Epidermal melanocyte (primary cell): Measurements from ENCODE around the gene TMEM181.

Source experiments
- DNase-seq: peaks from one replicate; pipeline ENCODE4 v3.0.0; 2011; ENCODE audit warnings: low spot score; ENCODE audit not compliant: insufficient read length

Gene TMEM181

DNA sequence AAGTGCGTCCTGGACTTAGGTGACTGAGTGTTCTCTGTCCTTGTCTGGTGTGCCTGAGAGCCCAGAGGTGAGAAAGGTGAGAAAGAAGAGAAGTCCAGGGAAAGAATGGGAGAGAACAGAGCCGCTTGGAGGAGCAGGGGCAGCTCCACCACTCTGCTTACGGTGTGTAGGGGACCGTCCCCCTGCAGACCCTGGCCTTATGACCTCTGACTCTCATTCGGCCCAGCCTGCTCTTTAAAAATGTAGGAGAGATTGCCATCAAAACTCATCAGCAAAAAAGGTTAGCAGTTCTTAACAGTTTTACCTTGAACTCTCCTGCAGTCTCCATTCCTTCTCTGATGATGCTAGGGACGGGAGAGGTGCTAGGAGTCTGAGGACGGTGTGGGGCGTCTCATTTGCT, 2.0 kb downstream of the TMEM181 start:
- DNase-seq: no peak

DNA sequence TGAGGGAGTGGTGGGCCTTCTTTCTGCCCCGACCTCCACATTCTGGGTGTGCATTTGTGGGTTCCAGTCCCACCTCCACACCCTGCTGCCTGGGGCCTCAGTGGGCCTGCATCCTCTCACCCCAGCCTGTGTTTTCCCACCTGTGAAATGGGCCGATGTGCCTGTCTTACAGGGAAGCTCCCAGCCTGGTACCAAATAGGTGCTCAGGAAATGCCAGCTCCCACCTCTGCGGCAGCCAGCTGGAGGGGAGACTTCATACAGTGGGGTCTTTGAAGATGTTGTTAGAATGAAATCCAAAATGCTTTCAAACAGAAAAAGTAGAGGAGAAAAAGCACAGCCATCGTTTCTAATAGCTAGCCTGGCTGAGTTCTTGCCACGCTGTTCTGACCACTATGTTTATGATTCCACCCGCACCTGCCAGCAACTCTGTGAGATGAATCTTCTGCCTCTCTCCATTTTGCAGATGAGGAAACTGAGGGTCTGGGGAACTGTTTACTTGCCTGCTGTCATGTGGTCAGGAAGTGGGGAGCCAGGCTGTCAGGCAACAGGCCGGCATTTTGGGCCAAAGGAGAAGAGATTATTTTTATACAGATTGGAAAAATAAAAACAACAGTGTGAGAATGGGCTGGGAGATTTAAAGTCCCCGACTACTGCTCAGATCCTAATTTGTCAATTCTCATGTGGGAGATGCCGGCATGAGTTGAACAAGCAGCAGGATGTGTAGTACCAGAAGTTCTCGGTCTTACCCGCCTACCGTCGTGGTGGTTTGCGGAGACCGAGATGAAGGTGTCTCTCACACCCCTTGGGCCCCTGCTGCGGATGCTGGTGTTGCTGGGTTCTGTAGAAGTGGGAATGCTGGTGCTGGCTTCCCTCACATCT, 4.6 kb downstream of the TMEM181 start:
- DNase-seq: no peak

DNA sequence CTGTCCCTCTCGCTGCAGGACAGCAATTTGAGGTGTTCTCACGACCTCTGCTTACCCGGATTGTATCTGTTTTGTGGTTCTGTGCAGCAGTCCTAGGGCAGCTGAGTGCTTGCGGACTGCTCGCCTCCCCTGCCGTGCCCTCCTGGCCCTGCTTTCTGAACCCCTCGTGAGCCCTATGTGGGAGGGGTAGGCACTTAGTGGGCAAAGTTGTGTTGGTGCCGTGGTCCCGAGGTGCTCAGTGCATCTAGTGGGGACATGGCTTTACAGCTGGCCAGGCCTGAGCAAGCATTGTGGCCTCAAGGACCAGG, 5.2 kb downstream of the TMEM181 start:
- DNase-seq: no peak

DNA sequence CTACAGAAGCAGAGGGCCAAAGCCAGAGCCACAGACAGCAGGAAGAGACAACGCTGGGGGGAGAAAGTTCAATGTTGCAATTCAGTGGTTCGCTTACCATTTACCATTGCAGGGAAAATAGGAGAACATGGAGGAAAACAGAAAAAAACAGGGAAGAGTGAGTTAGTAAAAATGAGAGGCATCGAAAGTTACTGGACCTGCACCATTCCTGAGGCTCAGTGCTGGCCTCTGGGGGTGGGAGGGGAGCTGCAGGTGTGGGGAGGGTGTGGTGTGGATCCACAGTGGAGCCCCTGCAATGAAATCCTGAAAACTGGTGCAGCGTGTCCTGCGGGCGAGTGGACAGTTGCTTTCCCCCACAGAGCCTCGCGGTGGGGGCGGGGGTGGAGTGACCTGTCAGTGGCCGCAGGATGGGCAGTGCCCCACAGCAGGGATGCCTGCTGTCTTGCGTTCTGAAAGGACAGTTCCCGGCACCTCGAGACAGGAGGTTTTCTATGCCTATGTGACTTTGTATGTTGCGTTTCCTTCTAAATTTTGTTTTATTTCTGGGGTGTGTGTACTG, 5.7 kb downstream of the TMEM181 start:
- DNase-seq: no peak

DNA sequence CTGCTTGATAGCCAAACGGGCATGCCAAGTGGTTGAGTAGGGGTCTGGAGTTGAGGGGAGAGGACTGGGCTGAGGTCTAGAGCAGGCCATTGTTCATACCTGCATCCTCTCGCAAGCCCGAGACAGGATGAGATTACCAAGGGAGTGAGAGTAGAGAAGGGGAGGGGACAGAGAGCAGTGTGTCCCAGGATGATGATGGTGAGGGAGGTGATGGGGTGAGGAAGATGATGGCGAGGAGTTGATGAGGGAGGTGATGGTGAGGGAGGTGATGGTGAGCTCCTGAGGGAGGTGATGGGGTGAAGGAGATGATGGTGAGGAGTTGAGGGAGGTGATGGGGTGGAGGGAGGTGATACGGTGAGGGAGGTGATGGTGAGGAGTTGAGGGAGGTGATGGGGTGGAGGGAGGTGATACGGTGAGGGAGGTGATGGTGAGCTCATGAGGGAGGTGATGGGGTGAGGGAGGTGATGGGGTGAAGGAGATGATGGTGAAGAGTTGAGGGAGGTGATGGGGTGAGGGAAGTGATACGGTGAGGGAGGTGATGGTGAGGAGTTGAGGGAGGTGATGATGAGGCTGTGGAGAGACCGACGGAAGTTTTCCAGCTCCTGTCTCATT, 6.4 kb downstream of the TMEM181 start:
- no peak for DNase-seq

DNA sequence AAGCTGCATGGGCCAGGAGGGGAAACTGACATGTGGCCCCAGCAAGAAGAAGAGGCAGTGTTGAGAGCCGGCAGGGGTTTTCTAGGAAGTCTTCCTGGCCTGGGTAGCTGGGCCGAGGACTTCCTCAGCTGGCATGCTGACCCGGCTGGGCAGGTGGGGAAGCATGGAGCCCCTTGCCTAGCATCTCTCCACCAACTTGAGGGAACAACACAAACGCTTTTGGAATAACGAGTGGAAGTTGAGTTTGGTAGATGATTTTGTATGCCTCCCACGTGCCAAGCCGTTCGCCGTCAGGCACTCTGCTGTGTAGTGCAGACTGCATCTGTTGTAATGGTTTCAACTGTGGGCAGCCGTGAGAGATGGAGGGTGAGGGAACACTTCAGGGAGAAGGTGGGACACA, 7.3 kb downstream of the TMEM181 start:
- no peak for DNase-seq

DNA sequence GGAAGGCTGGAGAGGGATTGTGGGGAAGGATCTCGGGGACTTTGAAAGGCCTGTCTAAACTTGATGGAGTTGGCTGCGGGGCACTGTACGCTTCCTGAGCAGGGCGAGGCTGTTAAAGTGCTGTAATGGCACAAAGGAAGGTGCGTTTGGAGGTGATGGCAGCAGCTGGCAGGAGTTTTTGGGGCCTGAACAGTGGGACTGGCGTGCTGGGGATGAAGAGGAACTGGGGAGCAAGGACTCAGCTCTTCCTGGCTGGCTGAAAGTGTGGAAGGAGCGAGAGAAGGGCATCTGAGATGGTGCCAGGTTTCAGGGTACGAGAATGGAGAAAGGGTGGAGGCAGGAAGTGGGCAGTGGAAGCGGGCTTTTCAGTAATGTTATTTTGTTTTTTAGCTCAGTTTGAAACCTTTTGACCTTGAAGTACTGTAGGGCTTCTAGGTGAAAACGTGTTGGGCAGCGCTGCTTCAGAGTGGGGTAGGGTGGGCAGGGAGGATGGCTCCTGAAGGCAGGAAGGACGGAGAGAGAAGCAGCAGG, 8.0 kb downstream of the TMEM181 start:
- DNase-seq: no peak

DNA sequence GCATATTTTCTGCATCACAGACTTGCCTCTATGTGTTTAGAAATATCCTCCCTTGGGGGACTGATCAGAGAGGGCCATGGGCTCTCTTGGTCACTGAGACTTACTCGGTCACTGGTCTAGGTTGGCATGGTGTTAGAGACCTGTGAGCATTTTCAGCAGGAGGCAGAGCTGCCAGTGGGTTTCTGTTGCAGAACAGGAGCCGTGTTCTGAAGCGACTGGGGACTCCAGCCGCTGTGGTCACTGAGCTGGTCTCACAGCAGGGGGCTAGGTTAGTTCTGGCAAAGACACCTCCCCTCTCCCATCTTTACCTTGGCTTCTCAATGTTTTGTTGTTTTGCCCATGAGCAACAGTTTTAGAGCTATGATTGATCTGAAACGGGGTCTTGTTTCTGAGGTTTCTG, 8.7 kb downstream of the TMEM181 start:
- DNase-seq: no peak

DNA sequence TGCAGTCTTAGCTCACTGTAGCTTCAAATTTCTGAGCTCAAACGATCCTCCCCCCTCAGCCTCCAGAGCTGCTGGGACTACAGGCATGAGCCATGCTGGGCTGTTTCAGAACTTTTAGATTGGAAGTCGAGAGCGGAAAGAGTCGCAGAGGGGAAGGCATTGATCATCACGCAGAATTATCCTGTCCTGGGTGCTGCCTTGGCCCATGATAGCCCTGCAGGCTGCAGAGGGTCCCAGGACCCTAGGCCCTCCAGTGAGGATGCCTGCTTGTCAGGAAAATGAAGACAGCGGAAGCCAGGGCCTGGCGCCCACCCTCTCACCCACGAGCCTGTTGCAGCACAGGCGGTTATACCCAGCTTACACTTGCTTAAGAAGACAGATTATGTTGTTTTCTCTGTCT, 9.1 kb downstream of the TMEM181 start:
- DNase-seq: no peak

DNA sequence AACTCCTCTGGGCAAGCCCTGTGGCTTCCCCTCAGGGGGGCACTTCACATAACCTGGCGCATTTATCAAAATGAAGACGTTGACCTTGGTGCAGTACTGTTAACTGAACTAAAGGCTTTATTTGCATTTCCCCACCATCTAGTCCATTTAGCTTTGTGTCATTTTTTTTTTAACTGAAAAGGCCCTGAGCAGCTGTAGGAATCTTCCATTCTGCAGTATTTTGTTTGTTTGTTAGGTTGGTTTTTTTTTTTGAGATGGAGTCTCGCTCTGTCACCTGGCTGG, 10.7 kb downstream of the TMEM181 start:
- DNase-seq: no peak

DNA sequence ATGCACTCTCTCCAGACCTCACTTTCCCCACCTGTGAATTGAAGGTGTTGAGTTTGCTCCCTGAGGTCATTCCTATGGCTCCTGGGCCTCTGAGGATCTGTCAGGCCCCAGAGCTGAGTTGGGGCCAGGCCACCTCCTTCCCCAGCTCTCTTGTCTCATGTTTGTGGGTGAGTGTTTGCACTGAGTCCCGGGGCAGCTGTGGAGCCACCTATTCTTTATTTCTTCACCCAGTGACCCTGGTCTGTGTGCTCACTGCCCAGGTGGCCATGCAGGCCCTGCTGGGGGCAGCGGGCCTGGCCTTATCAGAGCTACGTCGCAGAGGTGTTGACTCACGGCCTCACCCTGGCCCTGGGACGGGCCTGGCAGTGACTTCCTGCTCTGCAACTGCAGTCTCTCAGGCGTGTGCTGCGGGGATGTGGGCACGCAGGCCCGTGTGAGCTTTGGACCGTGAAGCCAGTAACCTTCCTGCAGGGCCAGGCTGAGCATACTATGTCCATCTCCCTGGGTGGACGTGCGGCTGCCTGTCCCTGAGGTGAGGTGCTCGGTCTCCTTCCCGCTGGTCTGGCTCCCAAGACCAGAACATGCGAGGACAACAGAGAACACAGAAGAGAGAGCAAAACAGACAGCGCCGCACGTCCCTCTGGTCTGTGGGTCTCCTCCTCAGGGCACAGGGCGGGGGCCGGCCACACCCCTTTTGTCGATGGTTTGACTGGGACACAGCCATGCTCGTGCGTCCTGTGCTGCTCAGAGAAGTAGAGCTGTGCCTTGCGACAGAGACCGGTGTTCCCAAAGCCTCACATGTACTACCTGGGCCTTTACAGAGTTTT, 12.1 kb downstream of the TMEM181 start:
- DNase-seq: no peak

DNA sequence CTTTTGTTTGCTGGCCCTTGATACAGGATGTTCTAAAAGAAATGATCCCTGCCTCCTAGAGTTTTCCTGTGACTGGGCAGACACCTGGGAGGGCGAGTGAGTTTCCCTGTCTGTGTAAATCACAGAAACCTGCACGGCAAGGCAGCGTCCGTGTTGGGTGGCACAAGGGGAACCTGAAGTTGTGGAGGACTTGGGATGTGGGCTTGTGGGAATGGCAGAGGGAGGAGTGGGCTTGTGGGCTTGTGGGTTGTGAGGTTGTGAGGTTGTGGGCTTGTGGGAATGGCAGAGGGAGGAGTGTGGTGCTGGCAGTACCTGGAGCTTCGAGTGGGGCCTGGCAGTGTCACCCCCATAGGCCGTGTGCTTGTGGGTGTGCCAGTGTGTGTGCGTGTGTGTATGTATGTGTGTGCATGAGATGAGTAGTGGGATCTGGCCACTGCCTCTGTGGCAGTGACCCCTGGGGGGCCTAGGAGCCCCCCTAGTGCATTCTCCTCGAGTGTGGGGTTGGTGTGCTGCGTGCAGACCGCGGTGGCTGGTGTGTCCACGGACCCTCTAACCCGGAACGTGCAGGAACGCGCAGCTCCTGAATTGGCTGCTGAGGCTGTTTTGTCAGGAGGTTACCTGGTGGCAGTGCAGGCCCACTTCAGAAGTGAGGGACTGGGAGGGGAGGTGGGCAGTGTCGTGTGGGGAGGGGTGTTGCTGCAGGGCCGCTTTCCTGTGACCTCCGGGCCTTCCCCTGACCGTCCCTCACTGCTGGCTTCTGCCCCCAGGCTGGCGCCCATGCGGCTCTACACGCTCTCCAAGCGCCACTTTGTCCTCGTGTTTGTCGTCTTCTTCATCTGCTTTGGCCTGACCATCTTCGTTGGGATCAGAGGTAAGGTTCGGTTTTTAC, 13.0 kb downstream of the TMEM181 start:
- DNase-seq: no peak

DNA sequence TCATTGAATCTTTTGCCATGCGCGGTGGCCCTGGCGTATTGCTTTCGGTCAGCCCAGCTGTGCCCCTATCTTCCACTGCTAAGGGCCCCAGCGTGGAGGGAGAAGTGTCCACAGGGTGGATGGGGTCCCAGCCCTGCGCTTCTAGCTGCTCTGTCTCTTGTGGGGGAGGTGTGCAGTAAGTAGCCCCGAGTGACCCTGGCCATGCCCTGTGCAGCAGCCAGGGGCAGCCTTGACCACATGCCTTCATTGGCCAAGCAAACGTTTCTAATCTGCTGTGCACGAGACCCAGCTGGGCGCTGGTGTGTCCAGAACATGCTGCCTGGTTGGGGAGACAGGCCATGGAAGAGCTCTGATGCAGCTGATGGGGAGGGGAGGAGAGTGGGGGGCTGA, 13.6 kb downstream of the TMEM181 start:
- DNase-seq: no peak

DNA sequence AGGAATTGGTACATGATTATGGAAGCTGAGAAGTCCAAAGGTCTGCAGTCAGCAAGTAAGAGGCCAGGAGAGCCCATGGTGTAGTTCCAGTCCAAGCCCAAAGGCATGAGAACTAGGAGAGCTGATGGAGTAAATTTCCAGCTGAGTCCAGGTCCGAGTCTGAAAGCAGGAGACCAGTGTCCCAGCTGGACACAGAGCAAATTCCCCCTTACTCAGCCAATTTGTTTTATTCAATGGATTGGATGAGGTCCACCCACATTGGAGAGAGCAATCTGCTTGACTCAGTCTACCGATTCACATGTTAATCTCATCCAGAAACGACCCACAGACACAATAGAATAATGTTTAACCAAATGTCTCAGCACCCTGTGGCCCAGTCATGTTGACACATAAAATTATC, 14.9 kb downstream of the TMEM181 start:
- no peak for DNase-seq

DNA sequence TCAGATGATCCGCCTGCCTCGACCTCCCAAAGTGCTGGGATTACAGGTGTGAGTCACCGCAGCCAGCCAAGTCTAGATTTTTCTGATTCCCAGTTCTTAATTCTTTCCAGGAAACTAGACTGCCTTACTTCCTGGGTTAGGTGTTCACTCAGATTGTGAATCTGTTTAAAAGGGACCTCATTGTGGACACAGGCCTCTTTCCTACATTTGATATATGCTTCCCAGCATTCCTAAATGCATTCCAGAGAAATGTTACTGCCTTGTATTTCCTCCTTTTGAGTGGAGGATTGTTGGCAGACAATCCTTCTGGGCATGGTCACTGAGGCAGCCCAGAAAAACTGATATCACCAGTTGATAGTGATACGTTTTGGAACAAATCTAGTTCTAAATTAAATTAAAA, 15.7 kb downstream of the TMEM181 start:
- no peak for DNase-seq

DNA sequence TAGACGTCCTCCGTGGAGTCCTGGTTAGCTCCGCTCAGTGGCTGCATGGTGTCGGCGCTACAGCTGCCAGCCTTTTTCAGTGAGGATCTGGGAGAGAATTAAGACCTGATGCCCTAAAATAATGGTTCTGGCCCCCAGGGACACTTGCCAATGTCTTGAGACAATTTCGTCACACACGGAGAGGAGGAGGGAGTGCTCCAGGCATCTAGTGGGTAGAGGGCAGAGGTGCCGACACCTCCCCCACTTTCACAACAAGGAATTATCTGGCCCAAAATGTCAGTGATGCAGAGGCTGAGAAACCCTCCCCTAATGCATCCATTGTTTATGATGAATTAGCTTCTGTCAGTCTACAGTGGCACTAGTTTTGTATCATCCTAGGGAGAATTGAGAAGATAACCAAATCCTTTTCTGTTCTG, 24.4 kb downstream of the TMEM181 start:
- DNase-seq: no peak

DNA sequence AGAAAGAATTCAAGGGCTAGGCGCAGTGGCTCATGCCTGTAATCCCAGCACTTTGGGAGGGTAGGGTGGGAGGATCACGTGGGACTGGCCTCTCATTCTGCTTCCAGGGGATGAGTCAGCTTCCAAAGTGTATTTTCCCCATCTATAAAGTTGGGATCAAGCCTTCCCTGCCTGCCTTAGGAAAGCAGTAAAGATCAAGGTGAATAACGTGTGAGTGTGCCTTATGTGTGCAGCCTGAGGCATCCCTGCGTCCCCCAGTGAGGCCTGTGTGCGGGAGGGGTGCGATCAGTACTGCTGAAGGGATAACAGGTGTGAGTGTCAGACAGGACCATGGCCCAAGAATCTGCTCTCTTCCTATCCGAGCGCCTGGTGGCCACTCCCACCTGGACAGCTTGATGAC, 26.8 kb downstream of the TMEM181 start:
- no peak for DNase-seq

DNA sequence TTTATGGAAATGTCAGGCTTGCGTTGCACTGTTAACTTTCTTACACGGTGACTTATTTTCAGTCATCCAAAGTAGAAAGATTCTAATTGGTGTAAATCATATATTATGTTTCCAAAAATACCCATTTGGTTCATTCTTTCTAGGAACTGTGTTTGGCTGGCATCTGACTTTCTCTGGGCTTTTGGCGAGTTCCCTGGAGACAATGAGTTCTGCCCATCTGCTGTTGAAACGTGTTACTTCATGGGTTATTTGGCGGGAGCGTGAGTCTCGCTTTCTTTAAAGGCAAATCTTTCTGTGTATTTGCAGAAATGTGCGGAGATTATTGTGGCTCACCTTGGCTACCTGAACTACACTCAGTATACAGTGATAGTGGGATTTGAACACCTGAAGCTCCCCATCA, 29.5 kb downstream of the TMEM181 start:
- DNase-seq: no peak

DNA sequence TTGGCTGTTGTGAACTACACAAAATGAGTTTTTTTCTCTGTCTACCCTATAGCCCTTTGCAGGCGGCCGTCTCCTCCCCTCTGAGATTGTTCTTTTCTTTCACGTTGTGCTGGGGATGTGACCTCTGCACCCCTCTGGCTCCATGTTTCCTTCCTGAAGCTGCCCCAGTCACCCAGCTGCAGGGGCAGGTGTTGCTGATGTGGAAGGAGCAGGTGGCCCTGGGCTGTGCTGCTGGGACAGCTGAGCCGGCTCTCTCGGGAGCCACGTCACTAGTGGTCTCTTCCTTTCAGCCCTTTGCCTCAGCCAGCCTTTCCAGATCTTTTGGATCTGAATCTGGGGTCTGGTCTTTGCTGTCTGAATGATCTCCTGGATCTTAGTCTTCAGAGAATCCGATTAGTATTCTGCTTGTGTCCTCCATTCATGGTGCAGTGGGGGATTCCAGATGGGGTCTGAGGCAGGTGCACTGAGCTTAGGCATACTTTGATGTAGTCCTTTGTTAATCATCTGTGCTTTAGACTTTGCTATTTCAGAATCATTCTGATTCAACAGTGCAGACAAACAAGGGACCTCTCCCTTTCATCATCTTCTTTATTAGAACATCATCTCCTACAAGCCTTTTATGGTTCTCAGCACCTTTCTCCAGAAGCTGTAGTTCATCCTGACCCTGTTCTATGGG, 31.4 kb downstream of the TMEM181 start:
- DNase-seq: no peak

DNA sequence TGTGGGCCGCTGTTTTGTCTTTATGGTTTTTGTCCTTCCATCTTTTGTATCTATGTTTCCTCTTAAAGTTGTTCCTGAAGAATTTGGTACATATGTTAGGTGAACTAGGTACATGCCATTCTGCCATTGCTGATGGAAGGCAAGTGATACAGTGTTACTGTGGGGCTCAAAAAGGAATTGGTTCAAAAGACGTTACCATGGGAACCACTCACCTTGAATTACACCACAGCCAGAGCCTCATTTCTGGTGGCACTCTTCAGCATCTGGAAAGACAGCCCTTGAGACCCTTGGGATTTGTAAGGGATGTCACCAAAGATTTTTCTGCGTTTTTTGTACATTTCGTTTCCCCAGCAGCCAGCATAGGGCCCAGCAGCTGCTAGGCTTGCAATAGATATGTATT, 31.9 kb downstream of the TMEM181 start:
- no peak for DNase-seq

DNA sequence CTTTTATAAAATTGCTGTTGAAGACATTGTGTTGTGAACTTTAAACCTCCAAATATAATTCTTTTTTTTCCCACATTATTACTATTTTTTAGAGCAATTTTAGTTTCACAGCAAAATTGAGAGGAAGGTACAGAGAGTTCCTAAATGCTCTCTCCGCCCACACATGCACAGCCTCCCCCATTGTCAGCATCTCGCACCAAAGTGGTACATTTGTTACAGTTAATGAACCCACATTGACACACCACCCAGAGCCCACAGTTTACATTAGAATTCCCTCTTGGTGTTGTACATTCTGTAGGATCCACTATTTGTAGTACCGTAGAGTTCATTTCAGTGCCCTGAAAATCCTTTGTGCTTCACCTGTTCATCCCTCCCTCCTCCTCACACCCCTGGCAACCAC, 33.8 kb downstream of the TMEM181 start:
- no peak for DNase-seq
